GM19455 (cell line): Measurements from ENCODE around the gene EXO1.
A peak's percentile ranks its signal among the peaks of the same experiment; 100 is the strongest.
"Not testable (repeated sequence)": the region's sequence is repeated elsewhere in the genome, so short reads cannot be mapped to it uniquely, and the experiment has no call there.

Experiments used
- ATAC-seq: cut with Tn5 transposase; IDR thresholded peaks from one replicate; pipeline ENCODE4 v1.9.1; 2021; ENCODE audit not compliant: unreplicated experiment

EXO1 gene

DNA sequence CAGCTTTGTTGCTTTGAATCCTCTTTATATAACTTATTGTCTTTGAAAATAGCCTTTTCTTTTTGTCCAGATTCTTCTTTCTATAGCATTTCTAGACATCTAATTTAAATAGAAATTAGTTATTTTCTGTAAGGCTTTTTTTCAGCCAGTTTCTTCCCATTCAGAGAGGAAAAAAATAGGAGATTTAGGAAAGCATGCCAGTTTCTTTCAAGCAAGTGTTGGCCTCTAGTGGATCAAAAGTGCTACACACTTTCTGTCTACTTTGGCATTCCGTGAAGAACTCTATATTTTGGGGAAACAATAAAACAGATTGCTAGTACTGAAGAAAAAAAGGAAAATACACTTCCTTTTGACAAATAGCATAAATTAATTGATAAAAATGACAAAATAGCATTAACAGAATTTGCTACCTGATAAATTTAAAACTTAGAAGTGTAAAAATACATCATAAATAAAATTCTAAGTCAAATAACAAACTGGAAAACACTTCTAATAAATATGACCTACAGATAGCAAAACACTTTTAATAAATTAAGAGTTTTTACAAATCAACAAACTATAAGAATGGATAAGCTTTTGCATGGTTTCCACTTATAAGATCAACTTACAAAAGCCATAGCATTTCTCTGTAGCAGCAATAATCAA, 13.1 kb upstream of the EXO1 start:
- no peak for ATAC-seq

GRCh38 chr1:241836941-241837340, 11.1 kb upstream of the EXO1 start:
- ATAC-seq = no peak

DNA sequence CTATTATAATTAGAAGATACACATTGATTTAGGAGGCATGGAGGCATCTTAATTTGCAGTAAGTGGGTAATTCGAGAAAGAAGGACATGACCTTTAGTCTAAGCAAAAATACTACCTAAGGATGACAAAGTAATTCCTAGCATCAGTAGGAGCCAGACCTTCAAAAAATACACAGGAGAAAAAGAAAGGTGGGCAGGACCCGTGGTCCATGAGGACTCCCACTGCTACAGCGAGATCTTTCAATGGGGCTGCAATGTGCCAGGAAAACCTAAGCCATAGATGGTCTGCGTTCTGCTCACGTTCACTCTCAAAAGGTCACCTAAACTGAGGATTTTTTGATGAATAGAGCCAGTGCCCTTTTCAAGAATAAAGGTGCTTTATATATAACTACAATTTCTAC, 10.6 kb upstream of the EXO1 start:
- ATAC-seq = no peak

DNA sequence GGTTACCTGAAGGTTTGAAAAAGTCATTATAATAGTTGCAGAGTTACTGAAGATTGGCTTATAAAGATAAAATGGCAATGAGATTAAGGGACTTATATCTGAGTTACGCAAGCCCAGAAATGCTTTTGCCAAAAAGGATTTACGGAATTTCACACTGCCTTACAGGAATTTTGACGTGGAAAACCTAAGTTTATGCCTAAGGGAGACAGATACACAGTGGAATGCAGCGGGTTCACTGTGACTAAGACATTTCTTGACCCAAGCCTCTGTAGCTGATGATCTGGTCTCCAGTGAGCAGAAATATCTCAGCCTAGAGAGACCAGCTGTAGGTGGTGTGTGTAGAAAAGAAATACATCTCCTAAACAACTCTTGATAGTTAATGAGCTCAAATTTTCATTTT, 10.1 kb upstream of the EXO1 start:
- no peak for ATAC-seq

DNA sequence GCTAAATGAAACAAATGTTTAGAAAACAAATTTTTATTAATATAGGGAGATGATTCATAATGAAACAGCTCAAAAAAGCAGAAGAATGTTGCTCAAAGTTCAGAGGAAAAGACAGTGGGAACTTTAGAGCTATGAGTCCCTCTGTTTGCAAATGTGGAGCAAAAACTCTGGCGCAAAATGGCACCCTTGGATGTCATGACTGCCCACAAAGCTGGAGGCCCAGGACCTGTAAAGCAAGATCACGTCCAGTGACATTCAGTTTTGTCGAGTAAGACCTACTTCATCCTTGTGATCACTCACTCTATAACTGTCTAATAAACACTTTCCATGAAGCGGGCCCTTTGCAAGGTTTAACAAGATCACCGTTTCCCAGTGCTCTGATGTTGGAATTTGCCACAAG, 9.1 kb upstream of the EXO1 start:
- no peak for ATAC-seq

DNA sequence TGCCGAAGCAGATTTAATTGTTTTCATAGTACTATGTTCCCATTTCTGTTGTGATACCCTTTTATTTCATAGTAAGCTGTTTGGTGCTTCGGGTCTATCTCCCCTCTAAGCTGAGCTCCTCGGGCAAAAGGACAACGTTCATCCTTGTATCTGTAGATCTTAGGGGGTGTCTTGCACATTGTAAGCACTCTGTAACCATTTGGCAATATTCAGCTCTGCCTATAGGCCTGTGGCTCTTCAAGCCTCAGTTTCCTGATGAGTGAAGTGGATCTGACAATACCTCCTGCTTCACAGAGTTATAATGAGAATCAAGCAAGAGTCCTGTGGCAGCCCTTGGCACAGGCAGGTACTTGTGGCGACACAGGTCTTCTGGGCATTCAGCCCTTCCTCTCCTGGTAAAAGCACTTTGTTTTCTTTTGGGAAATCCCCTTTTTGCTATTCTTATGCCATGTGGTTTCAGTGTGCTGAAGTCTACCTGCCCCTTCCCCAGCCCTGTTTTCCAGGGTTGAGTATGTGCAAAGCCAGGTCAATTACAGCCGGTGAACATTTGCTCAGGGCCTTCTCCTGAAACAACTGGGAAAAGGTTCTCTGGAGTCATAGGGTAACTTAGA, 8.5 kb upstream of the EXO1 start:
- no peak for ATAC-seq

GRCh38 chr1:241840164-241840563, 7.8 kb upstream of the EXO1 start:
- no peak for ATAC-seq

- no peak for ATAC-seq
These were observed 6.3 kb upstream of the EXO1 start for GRCh38 chr1:241841691-241842090.

- no peak for ATAC-seq
These were observed 5.4 kb upstream of the EXO1 start for GRCh38 chr1:241842565-241842964.

DNA sequence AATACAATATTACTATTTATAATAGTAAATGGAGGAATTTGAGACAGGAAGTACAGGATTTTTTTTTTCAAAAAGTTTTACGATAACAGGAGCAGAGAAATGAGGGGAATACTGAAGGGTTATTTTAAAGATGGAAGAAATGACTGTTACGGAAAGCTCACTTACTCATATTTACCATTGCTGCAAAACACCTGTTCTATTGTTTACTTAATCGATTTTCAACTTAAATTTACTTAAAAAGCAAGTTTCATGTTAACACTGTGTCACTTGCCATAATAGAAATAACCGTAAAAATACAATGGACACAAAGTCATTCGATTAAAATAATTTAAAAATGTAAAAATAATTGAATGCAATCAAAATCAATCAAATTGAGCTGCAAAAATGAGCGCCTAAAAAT, 3.4 kb upstream of the EXO1 start:
- no peak for ATAC-seq

- no peak for ATAC-seq
These were observed 1.6 kb upstream of the EXO1 start for GRCh38 chr1:241846375-241846774.

GRCh38 chr1:241846862-241847539, 1.0 kb upstream of the EXO1 start:
- no peak for ATAC-seq

DNA sequence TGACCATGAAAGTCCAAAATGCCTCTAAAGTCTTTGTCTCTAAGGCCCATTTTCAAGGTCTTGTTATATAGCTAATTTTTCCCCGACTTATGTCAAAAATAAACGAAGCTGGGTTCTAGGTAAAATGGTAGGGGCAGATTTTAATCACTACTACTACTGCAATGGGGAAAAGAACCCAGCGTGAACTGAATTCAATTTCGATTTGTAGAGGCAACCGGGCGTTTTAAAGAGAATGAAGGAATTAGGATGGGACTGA, 536 bp upstream of the EXO1 start:
- no peak for ATAC-seq

GRCh38 chr1:241848686-241849344, 811 bp downstream of the EXO1 start:
- ATAC-seq = peak; percentile 13

DNA sequence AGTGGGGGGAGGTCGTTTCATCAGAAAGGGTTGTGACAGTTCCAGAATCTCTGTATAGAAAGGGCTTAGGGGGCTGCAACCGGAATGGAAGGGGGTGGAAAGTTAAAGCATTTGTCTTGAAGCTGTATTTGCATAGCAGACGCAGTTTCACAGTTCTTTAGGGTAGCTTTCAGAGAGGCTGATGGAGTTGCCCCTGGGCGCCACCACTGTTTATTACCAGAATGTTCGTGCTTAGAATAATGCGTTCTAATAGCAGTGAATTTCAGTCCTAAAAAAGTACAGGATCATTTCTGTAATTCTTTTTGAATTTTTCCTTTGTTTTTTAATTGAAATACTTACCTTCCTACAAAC, 1.3 kb downstream of the EXO1 start:
- ATAC-seq = no peak

- ATAC-seq = not testable (repeated sequence)
These were observed 7.6 kb downstream of the EXO1 start for GRCh38 chr1:241855545-241856140.

DNA sequence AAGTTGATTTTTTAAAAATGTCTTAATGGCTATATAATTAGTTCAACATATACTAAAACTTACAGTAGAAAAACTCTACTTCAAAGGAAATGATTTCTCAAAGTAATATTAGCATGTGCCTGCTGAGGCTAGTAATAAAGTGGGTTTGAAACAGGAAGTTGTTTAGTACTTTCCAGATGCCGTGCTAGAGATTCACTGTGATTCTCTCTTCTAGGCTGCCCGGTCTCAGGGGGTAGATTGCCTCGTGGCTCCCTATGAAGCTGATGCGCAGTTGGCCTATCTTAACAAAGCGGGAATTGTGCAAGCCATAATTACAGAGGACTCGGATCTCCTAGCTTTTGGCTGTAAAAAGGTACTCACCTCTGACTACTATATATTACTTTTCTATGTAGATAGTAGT, 9.1 kb downstream of the EXO1 start:
- ATAC-seq = no peak

DNA sequence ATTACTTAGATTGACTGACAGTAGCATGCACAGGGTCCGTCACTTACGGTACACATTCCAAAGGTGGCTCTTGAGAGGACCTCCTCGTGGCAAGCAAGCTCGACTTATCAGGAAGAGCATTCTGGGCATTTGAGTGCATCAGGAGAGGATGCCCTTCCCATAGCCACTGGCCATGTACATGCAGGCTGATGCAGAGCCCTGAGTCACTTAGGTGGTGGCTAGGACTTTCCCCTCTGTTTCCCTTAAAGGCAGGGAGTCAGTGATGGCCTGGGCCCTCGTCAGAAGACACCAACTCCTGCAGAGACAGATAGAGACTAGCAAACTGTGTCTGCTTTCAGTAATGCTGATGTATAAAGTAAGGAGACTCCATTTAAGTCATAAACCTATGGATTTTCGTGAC, 12.9 kb downstream of the EXO1 start:
- ATAC-seq = no peak

GRCh38 chr1:241869022-241869421, 21.0 kb downstream of the EXO1 start:
- ATAC-seq = no peak

DNA sequence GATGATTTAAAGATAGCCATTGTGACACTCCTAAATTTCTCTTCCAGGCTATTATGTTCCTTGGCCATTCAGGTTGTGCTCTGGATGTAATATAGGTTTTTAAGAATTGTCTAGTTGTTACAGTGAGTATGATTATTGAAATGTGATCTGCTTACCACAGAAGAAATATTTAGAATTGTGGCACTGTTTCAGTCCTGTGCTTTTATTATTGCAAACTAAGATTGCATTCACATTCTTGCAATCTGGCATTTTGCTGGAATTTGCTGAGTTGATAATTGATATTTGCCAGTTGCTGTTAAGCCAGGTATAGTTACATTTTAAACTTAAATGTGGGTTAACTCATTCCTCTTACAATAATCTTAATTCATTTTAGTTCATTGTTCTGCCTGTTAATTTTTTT, 22.3 kb downstream of the EXO1 start:
- no peak for ATAC-seq

- no peak for ATAC-seq
These were observed 22.9 kb downstream of the EXO1 start for GRCh38 chr1:241870746-241871430.
